Ishikawa (cell line): Measurements from ENCODE around the gene PRKD2.

Experiments used
- CEBPB ChIP-seq: IDR thresholded peaks from 2 replicates; pipeline ENCODE4 v1.6.1; 2012
- CREB1 ChIP-seq: IDR thresholded peaks from 2 replicates; pipeline ENCODE4 v1.6.1; 2012; ENCODE audit warnings: low read depth
- EGR1 ChIP-seq: IDR thresholded peaks from 2 replicates; pipeline ENCODE4 v1.6.1; 2012
- EP300 ChIP-seq: IDR thresholded peaks from 2 replicates; pipeline ENCODE4 v1.6.1; 2012; ENCODE audit warnings: borderline replicate concordance
- FOXM1 ChIP-seq: IDR thresholded peaks from 2 replicates; pipeline ENCODE4 v1.6.1; 2012; ENCODE audit warnings: low read depth, borderline replicate concordance
- NFIC ChIP-seq: IDR thresholded peaks from 2 replicates; pipeline ENCODE4 v1.6.1; 2012
- RAD21 ChIP-seq: IDR thresholded peaks from 2 replicates; pipeline ENCODE4 v1.6.1; 2012; ENCODE audit warnings: low read depth
- TAF1 ChIP-seq: IDR thresholded peaks from 2 replicates; pipeline ENCODE4 v1.6.1; 2012; ENCODE audit warnings: low read depth, mild to moderate bottlenecking
- TCF12 ChIP-seq: IDR thresholded peaks from 2 replicates; pipeline ENCODE4 v1.6.1; 2012; ENCODE audit warnings: low read depth
- TEAD4 ChIP-seq: IDR thresholded peaks from 2 replicates; pipeline ENCODE4 v1.6.1; 2012
- YY1 ChIP-seq: IDR thresholded peaks from 2 replicates; pipeline ENCODE4 v1.6.1; 2012; ENCODE audit warnings: low read depth
- ZBTB7A ChIP-seq: IDR thresholded peaks from 2 replicates; pipeline ENCODE4 v1.6.1; 2012; ENCODE audit warnings: low read depth
- TF ChIP-seq, protein P1 (sequence below): IDR thresholded peaks from 2 replicates; pipeline ENCODE4 v1.6.1; 2012; ENCODE audit warnings: low read depth, mild to moderate bottlenecking
- TF ChIP-seq, protein P2 (sequence below): IDR thresholded peaks from 2 replicates; pipeline ENCODE4 v1.6.1; 2012
- TF ChIP-seq, protein P3 (sequence below): IDR thresholded peaks from 2 replicates; pipeline ENCODE4 v1.6.1; 2012

PRKD2 gene

DNA sequence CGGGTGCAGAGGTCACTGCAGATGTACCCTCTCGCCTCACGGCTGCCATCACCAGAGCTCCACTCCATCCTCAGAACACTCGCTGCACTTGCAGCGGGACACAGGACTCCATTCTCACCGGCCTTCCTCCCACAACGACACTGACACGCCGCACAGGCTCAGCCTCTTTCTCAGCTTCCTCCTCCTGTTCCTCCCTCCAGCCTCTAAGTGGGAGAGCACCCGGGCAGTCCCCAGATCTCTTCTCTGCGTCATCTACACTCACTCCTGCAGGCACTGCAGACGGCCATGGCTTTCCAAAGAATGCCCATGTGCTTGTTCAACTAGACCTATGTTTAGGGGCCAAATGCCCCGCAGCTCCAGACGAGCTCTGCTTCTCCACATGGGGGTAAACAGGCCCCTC lies 14.7 kb upstream of the PRKD2 start:
- no peak for TF ChIP-seq FOXM1
- TF ChIP-seq, protein P1, sequence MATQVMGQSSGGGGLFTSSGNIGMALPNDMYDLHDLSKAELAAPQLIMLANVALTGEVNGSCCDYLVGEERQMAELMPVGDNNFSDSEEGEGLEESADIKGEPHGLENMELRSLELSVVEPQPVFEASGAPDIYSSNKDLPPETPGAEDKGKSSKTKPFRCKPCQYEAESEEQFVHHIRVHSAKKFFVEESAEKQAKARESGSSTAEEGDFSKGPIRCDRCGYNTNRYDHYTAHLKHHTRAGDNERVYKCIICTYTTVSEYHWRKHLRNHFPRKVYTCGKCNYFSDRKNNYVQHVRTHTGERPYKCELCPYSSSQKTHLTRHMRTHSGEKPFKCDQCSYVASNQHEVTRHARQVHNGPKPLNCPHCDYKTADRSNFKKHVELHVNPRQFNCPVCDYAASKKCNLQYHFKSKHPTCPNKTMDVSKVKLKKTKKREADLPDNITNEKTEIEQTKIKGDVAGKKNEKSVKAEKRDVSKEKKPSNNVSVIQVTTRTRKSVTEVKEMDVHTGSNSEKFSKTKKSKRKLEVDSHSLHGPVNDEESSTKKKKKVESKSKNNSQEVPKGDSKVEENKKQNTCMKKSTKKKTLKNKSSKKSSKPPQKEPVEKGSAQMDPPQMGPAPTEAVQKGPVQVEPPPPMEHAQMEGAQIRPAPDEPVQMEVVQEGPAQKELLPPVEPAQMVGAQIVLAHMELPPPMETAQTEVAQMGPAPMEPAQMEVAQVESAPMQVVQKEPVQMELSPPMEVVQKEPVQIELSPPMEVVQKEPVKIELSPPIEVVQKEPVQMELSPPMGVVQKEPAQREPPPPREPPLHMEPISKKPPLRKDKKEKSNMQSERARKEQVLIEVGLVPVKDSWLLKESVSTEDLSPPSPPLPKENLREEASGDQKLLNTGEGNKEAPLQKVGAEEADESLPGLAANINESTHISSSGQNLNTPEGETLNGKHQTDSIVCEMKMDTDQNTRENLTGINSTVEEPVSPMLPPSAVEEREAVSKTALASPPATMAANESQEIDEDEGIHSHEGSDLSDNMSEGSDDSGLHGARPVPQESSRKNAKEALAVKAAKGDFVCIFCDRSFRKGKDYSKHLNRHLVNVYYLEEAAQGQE = no peak
- no peak for TF ChIP-seq NFIC
- TF ChIP-seq, protein P2, sequence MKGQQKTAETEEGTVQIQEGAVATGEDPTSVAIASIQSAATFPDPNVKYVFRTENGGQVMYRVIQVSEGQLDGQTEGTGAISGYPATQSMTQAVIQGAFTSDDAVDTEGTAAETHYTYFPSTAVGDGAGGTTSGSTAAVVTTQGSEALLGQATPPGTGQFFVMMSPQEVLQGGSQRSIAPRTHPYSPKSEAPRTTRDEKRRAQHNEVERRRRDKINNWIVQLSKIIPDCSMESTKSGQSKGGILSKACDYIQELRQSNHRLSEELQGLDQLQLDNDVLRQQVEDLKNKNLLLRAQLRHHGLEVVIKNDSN = no peak
- no peak for TF ChIP-seq EP300
- TF ChIP-seq YY1 = no peak
- no peak for TF ChIP-seq TEAD4
- TF ChIP-seq ZBTB7A = no peak
- no peak for TF ChIP-seq EGR1
- TF ChIP-seq RAD21 = no peak
- TF ChIP-seq CEBPB = no peak
- TF ChIP-seq TAF1 = no peak
- no peak for TF ChIP-seq TCF12
- TF ChIP-seq, protein P3, sequence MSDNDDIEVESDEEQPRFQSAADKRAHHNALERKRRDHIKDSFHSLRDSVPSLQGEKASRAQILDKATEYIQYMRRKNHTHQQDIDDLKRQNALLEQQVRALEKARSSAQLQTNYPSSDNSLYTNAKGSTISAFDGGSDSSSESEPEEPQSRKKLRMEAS = no peak
- TF ChIP-seq CREB1 = no peak

DNA sequence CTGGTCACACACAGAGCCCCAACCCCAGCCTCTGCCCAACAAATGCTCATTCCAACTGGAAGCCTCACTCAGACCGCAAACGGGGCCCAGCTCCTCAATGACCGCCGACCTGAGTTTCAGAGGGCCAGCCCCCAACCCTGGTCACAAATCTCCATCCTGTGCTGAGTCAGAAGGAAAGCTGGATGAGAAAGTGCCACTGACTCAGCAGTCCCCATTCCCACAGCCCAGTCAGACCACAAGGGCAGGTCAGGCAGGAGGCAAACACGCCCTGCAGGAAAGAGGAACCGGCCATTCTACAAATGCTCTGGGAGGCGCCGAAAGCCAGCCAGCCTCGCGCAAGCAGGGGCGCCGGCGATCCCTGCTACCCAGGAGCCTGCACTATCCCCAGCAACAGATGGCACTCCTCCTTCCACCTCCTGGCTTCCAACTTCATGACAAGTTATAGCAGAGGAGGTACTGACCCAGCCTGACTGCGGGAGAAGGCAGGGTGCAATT lies 14.1 kb upstream of the PRKD2 start:
- TF ChIP-seq EGR1 = no peak
- no peak for TF ChIP-seq ZBTB7A

DNA sequence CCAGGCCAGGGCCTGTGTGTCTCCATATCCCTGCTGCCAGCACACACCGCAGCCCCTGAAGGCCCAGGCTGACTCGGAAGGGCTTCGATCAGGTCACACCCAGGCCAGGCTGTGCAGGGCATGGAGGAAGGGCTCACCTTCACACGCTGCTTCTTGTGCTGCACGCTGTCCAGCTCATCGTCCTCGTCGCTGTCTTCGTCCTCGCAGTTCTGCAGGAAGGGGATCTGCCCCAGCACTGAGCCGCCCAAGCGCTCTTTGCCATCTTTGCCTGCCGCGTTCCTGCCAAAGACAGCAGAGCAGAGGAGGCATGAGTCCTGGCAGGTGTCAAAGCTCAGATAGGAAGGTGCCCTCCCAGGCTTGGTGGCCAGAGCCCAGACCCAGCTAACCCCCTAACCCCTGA lies 13.7 kb upstream of the PRKD2 start:
- TF ChIP-seq CREB1 (no peak), EGR1 (no peak), YY1 (no peak)

DNA sequence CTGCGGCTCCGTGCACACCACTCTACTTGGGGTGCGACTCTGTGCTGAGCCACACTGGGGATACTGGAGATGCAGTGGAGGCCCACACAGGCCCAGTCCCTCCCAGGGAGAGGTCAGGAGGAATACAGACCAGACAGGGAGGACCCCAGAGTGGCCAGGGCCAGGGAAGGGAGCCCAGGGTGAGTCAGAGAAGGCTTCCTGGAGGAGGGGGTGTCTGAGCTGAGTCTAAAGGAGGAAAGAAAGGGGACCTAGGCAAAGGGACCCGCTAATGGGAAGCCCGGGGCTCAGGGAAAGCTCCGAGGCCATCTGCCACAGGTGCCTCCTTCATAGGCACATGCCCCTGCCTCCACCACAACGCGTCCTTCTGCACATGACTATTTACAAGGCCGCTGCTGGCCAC lies 13.3 kb upstream of the PRKD2 start:
- TF ChIP-seq, protein P3 = no peak
- TF ChIP-seq NFIC = no peak
- no peak for TF ChIP-seq FOXM1
- no peak for TF ChIP-seq TCF12
- TF ChIP-seq EGR1 = no peak
- no peak for TF ChIP-seq TEAD4
- no peak for TF ChIP-seq EP300
- TF ChIP-seq, protein P1 = no peak
- no peak for TF ChIP-seq ZBTB7A
- no peak for TF ChIP-seq CEBPB

DNA sequence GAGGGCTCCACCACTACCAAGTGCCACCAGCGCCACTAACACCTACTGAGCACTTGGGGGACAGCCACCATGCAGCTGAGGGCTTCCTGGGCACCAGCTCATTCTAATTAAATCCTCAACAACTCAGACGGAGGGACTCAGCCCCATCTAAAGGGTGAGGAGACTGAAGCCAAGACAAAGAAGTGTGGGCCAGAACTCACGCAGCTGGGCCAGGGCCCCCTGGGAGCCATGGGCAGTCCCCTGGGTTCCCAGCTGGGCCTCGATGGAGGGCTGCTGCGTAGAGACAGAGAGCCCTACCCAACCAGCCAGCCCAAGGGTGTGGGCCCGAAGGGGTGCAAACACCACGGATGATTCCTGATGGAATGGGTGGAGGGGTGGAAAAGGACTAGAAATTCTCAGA lies 12.8 kb upstream of the PRKD2 start:
- TF ChIP-seq FOXM1 = no peak

DNA sequence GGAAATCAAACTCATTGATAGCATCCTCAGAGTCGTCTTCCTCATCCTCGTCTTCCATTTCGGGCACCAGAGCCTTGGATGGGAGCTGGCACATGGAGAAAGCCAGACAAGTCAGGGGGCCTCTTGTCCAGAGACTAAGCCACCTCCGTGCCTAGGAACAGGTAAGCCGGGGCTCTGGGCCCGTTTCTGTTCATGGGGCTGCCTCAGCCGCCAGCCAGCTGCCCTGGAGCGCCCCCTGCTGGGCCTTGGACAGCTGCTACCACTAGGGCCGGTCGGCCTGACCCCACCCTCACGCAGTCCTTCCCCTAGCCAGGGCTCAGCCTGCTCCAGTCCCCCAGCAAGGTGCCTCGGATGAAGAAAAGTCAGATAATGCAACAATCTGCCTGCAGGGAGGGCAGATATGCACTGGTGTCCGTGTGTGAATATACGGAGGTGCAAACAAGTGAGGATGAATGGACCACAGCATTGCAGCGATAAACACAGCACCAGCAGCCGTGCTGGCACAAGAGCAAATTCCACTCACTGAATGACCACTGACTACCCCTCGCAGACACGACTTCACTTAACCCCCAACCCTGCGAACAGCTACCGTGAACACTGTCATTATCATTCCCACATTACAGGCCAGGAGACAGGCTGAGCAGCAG lies 11.9 kb upstream of the PRKD2 start:
- no peak for TF ChIP-seq CREB1
- peak; percentile 42; the same call in 1 of the 2 replicates for TF ChIP-seq RAD21

DNA sequence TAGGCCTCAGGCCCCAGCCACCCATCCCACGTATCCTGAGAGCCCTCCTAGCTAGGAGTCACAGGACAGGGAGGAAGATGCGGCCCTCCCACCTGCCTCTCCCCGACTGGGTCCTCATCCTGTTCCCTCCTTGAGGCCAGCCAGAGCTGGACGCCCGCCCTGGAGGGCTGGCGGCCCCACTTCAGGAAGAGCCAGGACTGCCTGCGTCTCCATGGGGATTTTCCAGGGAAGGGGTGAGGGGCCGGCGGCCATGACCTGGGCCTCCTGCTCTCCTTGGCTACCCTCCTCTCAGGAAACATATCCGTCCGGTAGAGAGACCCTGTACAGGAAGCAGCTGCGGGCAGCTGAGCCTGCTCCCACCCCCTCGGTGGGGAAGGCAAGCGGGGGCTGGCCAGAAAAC lies 11.3 kb upstream of the PRKD2 start:
- TF ChIP-seq RAD21 (no peak), YY1 (no peak), ZBTB7A (peak; percentile 28; the same call in 1 of the 2 replicates), TEAD4 (no peak)
- TF ChIP-seq, protein P3 = no peak

DNA sequence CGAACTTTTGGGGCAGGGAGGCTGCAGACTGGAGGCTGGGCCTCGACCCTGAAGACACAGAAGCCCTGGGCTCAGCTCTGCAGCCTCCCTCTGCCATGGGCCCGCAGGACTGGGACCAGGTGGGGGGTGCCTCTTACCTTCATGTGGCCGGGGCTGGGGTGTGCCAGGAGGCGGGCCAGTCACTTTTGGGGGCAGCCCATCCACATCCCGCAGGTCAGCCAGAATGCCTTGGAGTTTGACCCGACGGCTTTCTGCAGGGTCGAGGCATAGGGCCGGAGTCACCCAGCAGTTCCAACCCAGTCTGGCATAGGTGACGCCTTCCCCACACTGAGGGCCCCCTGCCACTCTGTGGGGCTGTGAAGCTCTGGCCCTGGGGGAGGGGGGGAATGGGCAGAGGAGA lies 10.8 kb upstream of the PRKD2 start:
- TF ChIP-seq TAF1 (no peak), EP300 (no peak), NFIC (no peak), EGR1 (no peak)
- TF ChIP-seq, protein P1 = no peak
